Activated naive CD4-positive, alpha-beta T cell treated with anti-CD3 and anti-CD28 coated beads for 36 hours (primary cell): ENCODE results near the gene THSD4. TPM values are rescaled to one million over a fixed set of nuclear protein-coding genes. Genes with fewer than 3 reads are reported as not detected.

ENCODE experiments used
- CTCF ChIA-PET: fragments of 350-600 bp; sonication (Branson Sonifier 250); formaldehyde crosslinking; loops from one replicate; lab custom pipeline; 2021; ENCODE audit warnings: antibody characterized with exemption; lab: Charles Lee
- DNase-seq: peaks from one replicate; pipeline ENCODE4 v3.0.0-alpha.2; 2020
- H3K27ac Mint-ChIP-seq: one replicate; pipeline ENCODE4 v1.8.0; 2021; ENCODE audit warnings: mild to moderate bottlenecking, mixed read lengths
- H3K27me3 Mint-ChIP-seq: one replicate; pipeline ENCODE4 v1.8.0; 2021; ENCODE audit warnings: low read depth, mixed read lengths
- H3K36me3 Mint-ChIP-seq: one replicate; pipeline ENCODE4 v1.8.0; 2021; ENCODE audit warnings: low read depth, mixed read lengths
- H3K4me1 Mint-ChIP-seq: one replicate; pipeline ENCODE4 v1.8.0; 2021; ENCODE audit warnings: low read depth, mixed read lengths
- H3K4me3 Mint-ChIP-seq: one replicate; pipeline ENCODE4 v1.8.0; 2021; ENCODE audit warnings: mild to moderate bottlenecking, moderate library complexity, mixed read lengths
- H3K9me3 Mint-ChIP-seq: one replicate; pipeline ENCODE4 v1.8.0; 2021; ENCODE audit warnings: mixed read lengths
- intact Hi-C: fragments of 100-400 bp; cut with micrococcal nuclease; formaldehyde crosslinking; loops from one replicate; pipeline ENCODE4 v1.15.1; 2023
- total RNA-seq, 2 experiments: library from RNA; stranded (reverse); gene quantifications; one replicate each; pipeline ENCODE4 v1.2.3, GENCODE V29; 2021

Gene THSD4
- total RNA-seq, 2 experiments from 2014 or later, result not detected

DNA sequence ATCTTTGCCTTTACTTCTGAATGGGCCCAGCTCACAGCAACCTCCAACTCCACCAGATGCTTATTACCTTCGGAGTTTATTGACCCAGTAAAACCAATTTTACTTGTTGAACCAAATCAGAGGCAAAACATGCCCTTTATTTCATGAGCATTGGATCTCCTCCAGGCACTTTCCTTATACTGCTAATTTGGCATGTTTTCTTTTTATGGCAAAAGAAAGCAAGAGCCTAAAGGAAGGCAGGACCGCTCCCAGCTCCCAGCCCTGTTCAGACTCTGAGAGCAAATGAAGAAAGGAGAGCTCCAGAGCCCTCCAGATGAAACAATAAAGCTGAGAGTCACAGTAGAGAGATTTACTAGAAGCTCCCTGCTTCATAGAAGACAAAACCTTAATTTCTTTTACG is 613.6 kb downstream of the THSD4 start:
- intact Hi-C loops, result no loop called here
- H3K4me3 Mint-ChIP-seq, result no peak overlapping the region
- no peak for DNase-seq
- H3K27me3 Mint-ChIP-seq, result peaks cover 5% of the 10 kb centered on the region
- H3K4me1 Mint-ChIP-seq, result no peaks in the 10 kb centered on the region
- no peaks in the 10 kb centered on the region for H3K9me3 Mint-ChIP-seq
- no peaks in the 10 kb centered on the region for H3K36me3 Mint-ChIP-seq
- CTCF ChIA-PET, result interaction anchor here (0.7 to 1.2 kb wide), 3 partner anchors 10 to 279 kb away, joined by 3 to 4 read pairs (median 3); no protein-coding TSS in a partner anchor
- no peak overlapping the region for H3K27ac Mint-ChIP-seq

GRCh38 chr15:71729319-71729718 is 614.0 kb downstream of the THSD4 start:
- H3K36me3 Mint-ChIP-seq, result no peaks in the 10 kb centered on the region
- H3K27me3 Mint-ChIP-seq, result peaks cover 5% of the 10 kb centered on the region
- no peak for DNase-seq
- no peaks in the 10 kb centered on the region for H3K4me1 Mint-ChIP-seq
- H3K4me3 Mint-ChIP-seq, result no peak overlapping the region
- CTCF ChIA-PET, result interaction anchor here (0.7 to 1.2 kb wide), 4 partner anchors 9 to 280 kb away, joined by 3 to 4 read pairs (median 3); no protein-coding TSS in a partner anchor
- no peak overlapping the region for H3K27ac Mint-ChIP-seq
- intact Hi-C loops, result no loop called here
- no peaks in the 10 kb centered on the region for H3K9me3 Mint-ChIP-seq

DNA sequence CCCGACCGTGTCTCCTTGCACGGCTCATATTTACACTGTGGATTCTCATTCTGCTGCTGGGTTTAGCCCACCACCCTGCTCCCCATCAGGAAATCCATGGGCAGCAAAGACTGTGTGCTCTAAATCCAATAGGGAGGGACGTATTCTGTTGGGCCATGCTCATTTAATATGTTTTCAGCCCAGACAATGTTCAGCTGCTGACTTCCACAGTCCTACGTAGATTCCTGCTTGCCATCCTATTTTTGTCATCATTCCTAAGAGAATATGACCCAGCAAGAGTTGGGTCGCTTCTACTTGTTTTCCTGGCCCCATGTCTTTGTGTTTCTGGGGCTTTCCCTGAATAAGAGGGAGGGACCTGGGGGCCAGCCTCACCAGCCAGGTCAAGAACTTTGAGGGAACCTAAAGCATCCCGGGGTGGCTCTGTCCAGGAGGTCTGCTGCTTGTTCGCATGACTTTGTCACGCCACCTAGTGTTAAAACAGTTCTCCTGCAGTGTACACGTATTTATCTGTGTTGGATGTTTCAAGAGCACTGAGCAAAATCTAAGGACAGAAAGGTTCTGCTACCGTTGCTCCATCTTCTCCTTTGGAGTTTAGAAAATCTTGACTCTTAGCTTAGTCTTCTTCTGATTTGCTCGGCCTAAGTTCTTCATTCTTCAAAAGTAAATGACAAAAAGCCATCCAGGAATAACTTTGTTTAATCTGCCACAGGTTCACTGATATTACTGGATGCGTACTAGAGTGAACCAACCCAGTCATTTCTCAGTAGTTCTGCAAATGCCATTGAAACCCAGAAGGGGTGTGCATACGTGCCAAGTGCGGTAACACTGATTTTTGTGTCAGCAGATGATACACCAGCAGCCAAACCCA is 615.2 kb downstream of the THSD4 start:
- CTCF ChIA-PET, result interaction anchor here (0.6 to 1.6 kb wide), 7 partner anchors 8 to 323 kb away, joined by 3 to 7 read pairs (median 4); no protein-coding TSS in a partner anchor
- no peaks in the 10 kb centered on the region for H3K36me3 Mint-ChIP-seq
- no peak overlapping the region for H3K4me3 Mint-ChIP-seq
- no peak overlapping the region for H3K27ac Mint-ChIP-seq
- H3K9me3 Mint-ChIP-seq, result no peaks in the 10 kb centered on the region
- intact Hi-C loops, result loop anchor here (1.0 to 10.0 kb wide), 3 partner anchors 155 to 282 kb away; no protein-coding TSS in a partner anchor
- peaks cover 5% of the 10 kb centered on the region for H3K27me3 Mint-ChIP-seq
- DNase-seq, result peak; percentile 54
- no peaks in the 10 kb centered on the region for H3K4me1 Mint-ChIP-seq

DNA sequence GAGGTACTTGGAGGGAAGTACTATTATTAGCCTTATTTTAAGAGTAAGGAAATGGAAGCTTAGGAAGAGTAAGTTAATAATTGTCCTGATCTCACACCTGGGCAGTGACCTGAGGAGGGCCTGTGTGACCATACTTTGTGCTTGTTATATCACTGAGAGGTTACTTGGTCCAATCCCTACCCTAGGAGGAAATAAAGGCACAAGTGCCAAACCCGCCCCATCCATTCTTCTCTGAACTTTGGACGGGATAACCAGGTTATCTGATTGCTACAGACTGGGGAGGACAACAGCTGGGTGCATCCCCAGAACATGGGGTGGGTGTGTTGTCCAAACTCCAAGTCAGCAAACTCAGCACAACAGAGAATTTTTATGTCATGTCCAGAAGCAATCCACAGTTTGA is 617.4 kb downstream of the THSD4 start:
- H3K27ac Mint-ChIP-seq, result no peak overlapping the region
- no peak for DNase-seq
- no peaks in the 10 kb centered on the region for H3K9me3 Mint-ChIP-seq
- H3K27me3 Mint-ChIP-seq, result peaks cover 5% of the 10 kb centered on the region
- H3K36me3 Mint-ChIP-seq, result no peaks in the 10 kb centered on the region
- H3K4me1 Mint-ChIP-seq, result no peaks in the 10 kb centered on the region
- CTCF ChIA-PET, result interaction anchor here (0.5 to 1.6 kb wide), 3 partner anchors 10 to 17 kb away, joined by 3 to 8 read pairs (median 4); no protein-coding TSS in a partner anchor
- no peak overlapping the region for H3K4me3 Mint-ChIP-seq
- intact Hi-C loops, result loop anchor here (10.0 kb wide), 1 partner anchor 198 kb away; no protein-coding TSS in a partner anchor

DNA sequence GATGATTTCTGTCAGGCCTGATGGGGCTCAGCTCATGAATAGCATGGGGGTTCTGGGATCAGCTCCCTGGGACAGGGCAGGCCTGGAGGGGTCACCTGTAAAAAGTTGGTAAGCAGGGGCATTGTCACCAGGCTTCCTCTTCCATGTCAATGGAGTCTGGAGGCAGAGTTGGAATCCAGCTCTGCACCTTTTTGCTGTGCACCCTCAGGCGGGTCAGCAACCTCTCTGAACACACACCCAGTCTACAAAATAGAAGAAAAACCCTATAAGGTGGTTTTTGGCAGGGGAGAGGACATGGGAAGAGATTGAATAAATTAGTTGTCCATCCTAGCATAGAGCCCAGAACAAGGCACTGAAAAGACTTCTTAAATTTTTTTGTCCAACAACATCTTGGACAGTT is 617.9 kb downstream of the THSD4 start:
- intact Hi-C loops, result loop anchor here (10.0 kb wide), 1 partner anchor 198 kb away; no protein-coding TSS in a partner anchor

DNA sequence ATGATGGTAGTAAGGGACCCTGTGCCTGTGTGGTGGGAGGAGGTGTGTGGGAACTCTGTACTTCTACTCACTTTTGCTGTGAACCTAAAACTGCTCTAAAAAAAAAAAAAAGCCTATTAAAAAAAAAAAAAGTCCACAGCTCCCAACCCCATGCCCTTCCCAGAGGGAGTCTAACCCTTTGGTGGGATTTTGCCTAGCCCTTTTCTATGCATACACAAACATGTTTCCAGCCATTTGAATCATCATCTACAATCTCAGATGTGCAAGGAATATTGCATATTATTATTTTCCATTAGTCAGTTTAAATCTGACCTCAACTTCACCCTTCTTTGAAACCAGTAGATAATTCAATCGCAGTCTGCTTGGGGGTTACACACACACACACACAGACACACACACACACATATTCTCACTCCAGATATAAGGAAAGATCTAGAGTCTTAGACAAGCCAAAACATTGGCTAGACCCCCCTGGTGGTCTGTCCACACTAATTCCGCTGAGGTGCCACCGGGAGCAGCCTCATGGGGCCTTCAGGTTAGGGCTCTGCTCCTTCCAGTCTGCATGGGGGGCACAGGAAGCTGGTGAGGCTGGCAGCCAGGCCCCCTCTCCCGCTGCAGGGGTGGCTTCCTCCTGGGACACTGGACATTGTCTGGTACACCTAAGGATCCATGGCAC is 619.6 kb downstream of the THSD4 start:
- Mint-ChIP-seq H3K9me3 (no peaks in the 10 kb centered on the region), H3K4me3 (no peak overlapping the region), H3K27me3 (peaks cover 5% of the 10 kb centered on the region), H3K27ac (no peak overlapping the region), H3K4me1 (no peaks in the 10 kb centered on the region), H3K36me3 (no peaks in the 10 kb centered on the region)
- DNase-seq, result no peak
- CTCF ChIA-PET, result interaction anchor here (0.6 kb wide), 1 partner anchor 266 kb away, joined by 3 read pairs; no protein-coding TSS in a partner anchor
- intact Hi-C loops, result loop anchor here (10.0 kb wide), 1 partner anchor 200 kb away; no protein-coding TSS in a partner anchor

More for the DNA sequence above, 617.9 kb downstream of the THSD4 start:
- peaks cover 5% of the 10 kb centered on the region for H3K27me3 Mint-ChIP-seq
- no peaks in the 10 kb centered on the region for H3K9me3 Mint-ChIP-seq
- H3K4me3 Mint-ChIP-seq, result no peak overlapping the region
- no peaks in the 10 kb centered on the region for H3K36me3 Mint-ChIP-seq
- H3K4me1 Mint-ChIP-seq, result no peaks in the 10 kb centered on the region
- no peak for DNase-seq
- CTCF ChIA-PET, result interaction anchor here (0.5 to 1.6 kb wide), 2 partner anchors 10 to 11 kb away, joined by 4 to 8 read pairs; no protein-coding TSS in a partner anchor
- no peak overlapping the region for H3K27ac Mint-ChIP-seq

- H3K27me3 Mint-ChIP-seq, result peaks cover 5% of the 10 kb centered on the region
Measured at GRCh38 chr15:71735385-71735757, 620.1 kb downstream of the THSD4 start.

DNA sequence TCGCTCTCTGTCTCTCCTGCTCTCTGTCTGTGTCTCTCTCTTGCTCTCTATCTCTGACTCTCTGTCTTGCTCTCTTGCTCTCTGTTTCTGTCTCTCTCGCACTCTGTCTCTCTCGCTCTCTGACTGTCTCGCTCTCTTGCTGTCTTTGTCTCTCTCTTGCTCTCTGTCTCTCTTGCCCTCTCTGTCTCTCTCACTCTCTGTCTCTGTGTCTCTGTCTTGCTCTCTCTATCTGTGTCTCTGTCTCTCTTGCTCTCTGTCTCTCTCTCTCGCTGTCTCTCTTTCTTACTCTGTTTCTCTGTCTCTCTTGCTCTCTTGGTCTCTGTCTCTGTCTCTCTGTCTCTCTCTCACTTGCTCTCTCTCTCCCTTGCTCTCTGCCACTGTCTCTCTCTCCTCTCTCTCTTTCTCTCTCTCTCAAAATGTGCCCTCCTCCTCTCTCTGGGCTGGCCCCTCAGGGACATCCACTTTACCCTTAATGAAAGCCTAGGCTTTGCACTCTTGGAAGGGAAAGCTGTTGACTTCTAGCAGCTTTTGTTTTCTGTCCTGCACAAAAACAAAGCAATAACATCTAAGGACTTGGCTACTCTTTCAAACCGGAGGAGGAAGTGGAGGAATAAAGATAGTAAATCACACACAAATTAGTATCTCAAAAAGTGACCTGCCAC is 621.1 kb downstream of the THSD4 start:
- intact Hi-C loops, result loop anchor here (10.0 kb wide), 1 partner anchor 202 kb away; no protein-coding TSS in a partner anchor
- Mint-ChIP-seq H3K4me1 (no peaks in the 10 kb centered on the region), H3K36me3 (no peaks in the 10 kb centered on the region), H3K27ac (no peak overlapping the region), H3K4me3 (no peak overlapping the region), H3K9me3 (no peaks in the 10 kb centered on the region), H3K27me3 (peaks cover 4% of the 10 kb centered on the region)
- CTCF ChIA-PET, result no interaction called here
- no peak for DNase-seq

More at GRCh38 chr15:71735385-71735757, 620.1 kb downstream of the THSD4 start:
- intact Hi-C loops, result loop anchor here (10.0 kb wide), 1 partner anchor 201 kb away; no protein-coding TSS in a partner anchor
- Mint-ChIP-seq H3K4me3 (no peak overlapping the region), H3K27ac (no peak overlapping the region), H3K4me1 (no peaks in the 10 kb centered on the region), H3K36me3 (no peaks in the 10 kb centered on the region), H3K9me3 (no peaks in the 10 kb centered on the region)
- DNase-seq, result no peak
- CTCF ChIA-PET, result no interaction called here

- Mint-ChIP-seq H3K4me3 (no peak overlapping the region), H3K9me3 (no peaks in the 10 kb centered on the region), H3K4me1 (no peaks in the 10 kb centered on the region), H3K36me3 (no peaks in the 10 kb centered on the region), H3K27ac (no peak overlapping the region), H3K27me3 (no peaks in the 10 kb centered on the region)
- intact Hi-C loops, result loop anchor here (10.0 kb wide), 1 partner anchor 203 kb away; no protein-coding TSS in a partner anchor
- CTCF ChIA-PET, result interaction anchor here (1.4 kb wide), 1 partner anchor 418 kb away, joined by 3 read pairs; no protein-coding TSS in a partner anchor
- DNase-seq, result no peak
Measured at GRCh38 chr15:71737761-71738160, 622.5 kb downstream of the THSD4 start.

DNA sequence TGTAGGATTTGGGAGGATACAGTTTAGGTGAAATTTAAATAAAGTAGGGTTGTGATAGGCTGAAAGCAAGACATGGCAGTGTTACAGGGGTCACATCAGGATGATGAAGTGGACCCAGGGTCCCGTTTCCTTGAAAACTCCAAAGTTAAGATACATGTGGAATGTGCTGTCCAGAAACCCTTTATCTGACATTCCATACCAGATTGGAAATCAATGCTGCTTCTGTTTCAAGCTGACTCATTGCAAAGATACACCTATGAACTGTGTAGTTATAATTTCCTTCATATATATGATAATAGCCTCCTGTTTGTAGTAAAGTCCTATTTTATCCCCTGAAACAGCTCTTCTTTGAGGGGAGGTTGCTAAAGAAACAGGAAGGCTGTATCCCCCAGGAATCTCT is 624.1 kb downstream of the THSD4 start:
- Mint-ChIP-seq H3K9me3 (no peaks in the 10 kb centered on the region), H3K36me3 (no peaks in the 10 kb centered on the region), H3K27ac (no peak overlapping the region), H3K4me1 (no peaks in the 10 kb centered on the region), H3K4me3 (no peak overlapping the region), H3K27me3 (peaks cover 2% of the 10 kb centered on the region)
- CTCF ChIA-PET, result no interaction called here
- DNase-seq, result no peak
- intact Hi-C loops, result loop anchor here (10.0 kb wide), 1 partner anchor 205 kb away; no protein-coding TSS in a partner anchor

DNA sequence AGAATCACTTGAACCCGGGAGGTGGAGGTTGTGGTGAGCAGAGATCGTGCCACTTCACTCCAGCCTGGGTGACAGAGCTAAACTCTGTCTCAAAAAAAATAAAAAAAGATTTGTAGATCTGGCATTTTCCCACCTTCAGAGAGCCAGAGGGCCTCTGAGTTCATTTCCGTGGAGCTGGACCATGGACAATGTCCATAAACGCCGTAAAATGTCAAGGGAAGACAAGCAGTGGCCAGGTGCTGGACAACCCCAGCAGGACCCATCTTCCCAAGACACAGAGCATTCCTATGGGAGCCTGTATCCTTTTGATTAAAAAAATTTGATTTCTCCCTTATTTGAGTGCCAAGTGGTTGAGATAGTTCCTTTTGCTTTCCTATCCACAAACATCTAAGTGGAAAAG is 627.7 kb downstream of the THSD4 start:
- Mint-ChIP-seq H3K9me3 (no peaks in the 10 kb centered on the region), H3K36me3 (no peaks in the 10 kb centered on the region), H3K4me1 (no peaks in the 10 kb centered on the region), H3K27ac (no peak overlapping the region), H3K4me3 (no peak overlapping the region), H3K27me3 (peaks cover 2% of the 10 kb centered on the region)
- intact Hi-C loops, result loop anchor here (2.0 kb wide), 1 partner anchor 58 kb away; no protein-coding TSS in a partner anchor
- CTCF ChIA-PET, result interaction anchor here (0.8 to 2.4 kb wide), 9 partner anchors 10 to 423 kb away, joined by 3 to 19 read pairs (median 6); no protein-coding TSS in a partner anchor
- no peak for DNase-seq
